Upper lobe of left lung (tissue), 6 donors: ENCODE measurements around the gene ARL3. TPM values are rescaled to one million over a fixed set of nuclear protein-coding genes. Genes with fewer than 3 reads are reported as not detected.

Source experiments
- ATAC-seq, 2 donors: fragments of 200-7000 bp; cut with Tn5 transposase; one replicate each; pipeline ENCODE4 v1.9.1; 2022; ENCODE audit warnings: mild to moderate bottlenecking in 2 of 2, moderate library complexity in 2 of 2; ENCODE audit not compliant: low FRiP score in 2 of 2
- DNase-seq, 2 donors: peaks; one replicate each; pipeline ENCODE4 v3.0.0-alpha.2; 2019 to 2020
- H3K27ac ChIP-seq, 4 donors: fragments of 200-600 bp; sonication (generic); one replicate each; pipeline ENCODE4 v1.5.1; 2016 to 2019
- H3K27me3 ChIP-seq, 4 donors: fragments of 200-600 bp; sonication (generic); one replicate each; pipeline ENCODE4 v1.5.1; 2017 to 2019
- H3K36me3 ChIP-seq, 4 donors: fragments of 200-600 bp; sonication (generic); one replicate each; pipeline ENCODE4 v1.5.1; 2016 to 2019
- H3K4me1 ChIP-seq, 4 donors: fragments of 200-600 bp; sonication (generic); one replicate each; pipeline ENCODE4 v1.5.1; 2018 to 2019
- H3K4me3 ChIP-seq, 4 donors: fragments of 200-600 bp; sonication (generic); one replicate each; pipeline ENCODE4 v1.5.1; 2017 to 2019; ENCODE audit warnings: mild to moderate bottlenecking in 2 of 4, moderate library complexity in 1 of 4
- H3K9me3 ChIP-seq, 4 donors: fragments of 200-600 bp; sonication (generic); one replicate each; pipeline ENCODE4 v1.5.1; 2018 to 2019
- CTCF ChIP-seq, 6 experiments: fragments of 450-650 bp in 4 of 6; fragments of 200-600 bp in 2 of 6; sonication (generic) in 2 of 6; IDR thresholded peaks; one replicate each; pipeline ENCODE4 v1.5.1; 2016 to 2019; ENCODE audit warnings: antibody characterized with exemption in 6 of 6
- EP300 ChIP-seq, 4 donors: sonication (generic); formaldehyde crosslinking; IDR thresholded peaks; one replicate each; pipeline ENCODE4 v1.5.1; 2017; ENCODE audit warnings: antibody characterized with exemption in 4 of 4, control low read depth in 2 of 4
- POLR2A ChIP-seq, 4 donors: fragments of 450-650 bp; IDR thresholded peaks; one replicate each; pipeline ENCODE4 v1.5.1; 2016 to 2017; ENCODE audit warnings: antibody characterized with exemption in 4 of 4, mild to moderate bottlenecking in 2 of 4
- POLR2AphosphoS5 ChIP-seq, 2 donors: sonication (generic); formaldehyde crosslinking; IDR thresholded peaks; one replicate each; pipeline ENCODE4 v1.5.1; 2017; ENCODE audit warnings: antibody characterized with exemption in 2 of 2
- WGBS, 2 donors: methylation state at CpG; one replicate each; pipeline ENCODE4 v1.1.5; 2017 to 2018; 5-methylcytosine and 5-hydroxymethylcytosine counted together
- total RNA-seq, 6 donors: library from RNA; depleted of rRNA in 4 of 6; stranded (reverse); fragments of >200 nt in 4 of 6; gene quantifications; one replicate each; pipeline versions ENCODE4 v1.1.0 to v1.2.1, GENCODE V29; 2016 to 2021
- donor health status: DM: no; HTN: no; CAD: no; lungs with moderate emphysema.
- donor health status: DM: no; HTN: yes; CAD: no; lungs with severe emphysema.

The ARL3 gene
- total RNA-seq, 6 donors from 2014 or later = 4.6 to 7.9 (median 6.4) TPM

DNA sequence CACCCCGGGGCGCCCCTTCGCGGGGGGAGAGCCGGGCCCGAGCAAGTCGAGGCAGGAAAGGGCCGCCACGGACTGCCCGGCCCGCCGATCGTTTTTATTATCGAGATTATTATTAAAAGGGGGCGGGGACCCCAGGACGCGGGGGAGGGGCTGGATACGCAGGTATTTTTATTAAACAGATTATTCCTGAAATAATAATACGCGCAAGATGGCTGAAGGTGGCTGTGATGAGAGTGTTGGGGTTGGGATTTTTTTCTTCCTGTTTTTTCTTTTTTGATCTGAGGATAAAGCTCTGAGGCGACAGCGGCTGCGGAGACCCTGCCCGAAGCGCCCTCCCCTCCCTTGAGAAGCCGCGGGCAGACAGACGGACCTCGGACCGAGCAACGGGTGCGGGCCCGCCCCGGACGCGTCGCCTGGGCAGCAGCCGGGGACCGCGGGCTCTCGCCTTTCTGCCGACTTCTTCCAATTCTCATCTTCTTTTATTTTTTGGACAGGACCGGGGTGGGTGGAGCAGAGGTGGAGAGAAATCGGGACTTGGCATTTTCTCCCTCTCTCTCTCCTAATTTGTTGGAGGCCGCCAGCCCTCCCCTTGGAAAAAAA lies 71.4 kb downstream of the ARL3 start:
- TF ChIP-seq POLR2AphosphoS5 (IDR thresholded peaks at IDR 0.05) (peak in 1 of 2 donors; percentile 13), CTCF (IDR thresholded peaks at IDR 0.05) (no peak), EP300 (IDR thresholded peaks at IDR 0.05) (no peak), POLR2A (IDR thresholded peaks at IDR 0.05) (peak in 1 of 4 donors; percentile 32)

GRCh38 chr10:102641880-102642735 lies 72.1 kb downstream of the ARL3 start:
- TF ChIP-seq POLR2A (IDR thresholded peaks at IDR 0.05) (peak in 3 of 4 donors; percentile 74 to 95 (median 79)), POLR2AphosphoS5 (IDR thresholded peaks at IDR 0.05) (peak; percentile 82 to 89), EP300 (IDR thresholded peaks at IDR 0.05) (peak in 1 of 4 donors; percentile 37), CTCF (IDR thresholded peaks at IDR 0.05) (peak in 2 of 6 experiments; percentile 9 to 12)
- peak overlapping the region; percentile 97 to 100 (median 99) for H3K27ac ChIP-seq
- DNase-seq (peak; percentile 99), ATAC-seq (peak; percentile 82 to 93)
- H3K9me3 ChIP-seq = no peaks in the 10 kb centered on the region
- H3K27me3 ChIP-seq = no peaks in the 10 kb centered on the region
- WGBS, 2 donors = 0 to 2% methylated on average over 8 to 38 of the region's 77 CpGs
- H3K4me1 ChIP-seq = peaks cover 6 to 12% (median 7%) of the 10 kb centered on the region in 4 donors
- H3K36me3 ChIP-seq = no peaks in the 10 kb centered on the region
- H3K4me3 ChIP-seq = peak overlapping the region; percentile 71 to 97 (median 84)

More for the DNA sequence above, 71.4 kb downstream of the ARL3 start:
- Histone ChIP-seq H3K27me3 (no peaks in the 10 kb centered on the region), H3K4me3 (peak overlapping the region; percentile 71 to 97 (median 84)), H3K36me3 (no peaks in the 10 kb centered on the region), H3K4me1 (peaks cover 14 to 20% (median 14%) of the 10 kb centered on the region in 4 donors), H3K27ac (peak overlapping the region; percentile 97 to 100 (median 99)), H3K9me3 (no peaks in the 10 kb centered on the region)
- 0 to 1% methylated on average over 41 to 45 of the region's 45 CpGs for WGBS, 2 donors
- DNase-seq = peak; percentile 56 to 92
- ATAC-seq = peak in 1 of 2 donors; percentile 12

DNA sequence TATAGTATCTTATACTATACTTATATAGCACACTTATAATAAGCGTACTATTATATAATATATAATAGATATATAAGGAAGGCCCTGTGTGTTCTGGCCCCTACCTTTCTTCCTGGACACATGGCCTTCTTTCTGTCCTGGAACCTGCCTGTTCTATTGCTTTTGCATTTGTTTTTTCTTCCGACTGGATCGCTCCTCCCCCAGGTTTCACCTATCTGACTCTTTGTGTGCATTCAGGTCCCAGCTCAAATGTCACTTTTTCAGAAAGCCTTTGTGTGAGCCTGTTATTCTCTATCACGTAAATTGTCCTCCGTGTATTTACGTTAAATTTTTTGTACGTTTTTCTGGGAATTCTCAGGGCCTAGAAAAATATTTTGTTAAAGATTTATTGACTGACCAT lies 72.8 kb downstream of the ARL3 start:
- 23 to 24% methylated on average over 7 of the region's 7 CpGs for WGBS, 2 donors
- ATAC-seq = no peak

DNA sequence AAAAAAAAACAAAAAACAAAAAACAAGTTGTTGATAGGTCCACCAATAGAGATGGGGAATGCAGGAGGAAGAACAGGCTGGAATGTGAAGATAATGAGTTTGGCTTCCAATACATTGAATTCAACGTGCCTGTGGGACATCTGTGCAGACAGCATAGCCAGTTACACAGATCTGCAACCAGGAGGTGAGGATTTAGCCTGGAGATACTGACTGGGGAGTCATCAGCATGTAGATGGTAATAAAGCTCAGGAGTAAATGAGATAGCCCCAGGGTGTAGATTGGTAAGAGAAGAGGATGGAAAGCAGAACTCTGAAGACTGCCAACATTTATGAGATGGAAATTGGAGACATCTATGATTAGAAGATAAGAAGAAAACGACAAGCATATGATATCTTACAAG lies 74.7 kb downstream of the ARL3 start:
- TF ChIP-seq POLR2AphosphoS5 (IDR thresholded peaks at IDR 0.05) (no peak), EP300 (IDR thresholded peaks at IDR 0.05) (no peak), POLR2A (IDR thresholded peaks at IDR 0.05) (no peak), CTCF (IDR thresholded peaks at IDR 0.05) (no peak)

More for the DNA sequence above, 72.8 kb downstream of the ARL3 start:
- Histone ChIP-seq H3K27ac (peak overlapping the region; percentile 97 to 100 (median 99)), H3K9me3 (no peaks in the 10 kb centered on the region), H3K4me1 (peaks cover 0 to 6% (median 3%) of the 10 kb centered on the region in 4 donors), H3K36me3 (no peaks in the 10 kb centered on the region), H3K27me3 (no peaks in the 10 kb centered on the region), H3K4me3 (peak overlapping the region in 3 of 4 donors; percentile 71 to 97 (median 72))
- TF ChIP-seq EP300 (IDR thresholded peaks at IDR 0.05) (no peak), POLR2AphosphoS5 (IDR thresholded peaks at IDR 0.05) (no peak), CTCF (IDR thresholded peaks at IDR 0.05) (no peak), POLR2A (IDR thresholded peaks at IDR 0.05) (no peak)
- DNase-seq = no peak

More for the DNA sequence above, 74.7 kb downstream of the ARL3 start:
- WGBS, 2 donors = 36 to 43% methylated on average over 2 of the region's 2 CpGs
- Histone ChIP-seq H3K27me3 (no peaks in the 10 kb centered on the region), H3K36me3 (no peaks in the 10 kb centered on the region), H3K27ac (no peak overlapping the region), H3K4me3 (no peak overlapping the region), H3K4me1 (peaks cover 12 to 20% (median 14%) of the 10 kb centered on the region in 4 donors), H3K9me3 (no peaks in the 10 kb centered on the region)
- ATAC-seq (no peak), DNase-seq (no peak)
